ENCODE measurements around the gene RSAD1. TPM values are rescaled to one million over a fixed set of nuclear protein-coding genes. Genes with fewer than 3 reads are reported as not detected.

RSAD1 gene
- total RNA-seq: 10 to 100 TPM; 88.2 to 90.6 TPM
- 10 to 100 TPM; 61.3 to 78.8 (median 64.2) TPM for polyA plus RNA-seq
- total RNA-seq: 62.0 to 102 (median 80.1) reads per million in 6 experiments

DNA sequence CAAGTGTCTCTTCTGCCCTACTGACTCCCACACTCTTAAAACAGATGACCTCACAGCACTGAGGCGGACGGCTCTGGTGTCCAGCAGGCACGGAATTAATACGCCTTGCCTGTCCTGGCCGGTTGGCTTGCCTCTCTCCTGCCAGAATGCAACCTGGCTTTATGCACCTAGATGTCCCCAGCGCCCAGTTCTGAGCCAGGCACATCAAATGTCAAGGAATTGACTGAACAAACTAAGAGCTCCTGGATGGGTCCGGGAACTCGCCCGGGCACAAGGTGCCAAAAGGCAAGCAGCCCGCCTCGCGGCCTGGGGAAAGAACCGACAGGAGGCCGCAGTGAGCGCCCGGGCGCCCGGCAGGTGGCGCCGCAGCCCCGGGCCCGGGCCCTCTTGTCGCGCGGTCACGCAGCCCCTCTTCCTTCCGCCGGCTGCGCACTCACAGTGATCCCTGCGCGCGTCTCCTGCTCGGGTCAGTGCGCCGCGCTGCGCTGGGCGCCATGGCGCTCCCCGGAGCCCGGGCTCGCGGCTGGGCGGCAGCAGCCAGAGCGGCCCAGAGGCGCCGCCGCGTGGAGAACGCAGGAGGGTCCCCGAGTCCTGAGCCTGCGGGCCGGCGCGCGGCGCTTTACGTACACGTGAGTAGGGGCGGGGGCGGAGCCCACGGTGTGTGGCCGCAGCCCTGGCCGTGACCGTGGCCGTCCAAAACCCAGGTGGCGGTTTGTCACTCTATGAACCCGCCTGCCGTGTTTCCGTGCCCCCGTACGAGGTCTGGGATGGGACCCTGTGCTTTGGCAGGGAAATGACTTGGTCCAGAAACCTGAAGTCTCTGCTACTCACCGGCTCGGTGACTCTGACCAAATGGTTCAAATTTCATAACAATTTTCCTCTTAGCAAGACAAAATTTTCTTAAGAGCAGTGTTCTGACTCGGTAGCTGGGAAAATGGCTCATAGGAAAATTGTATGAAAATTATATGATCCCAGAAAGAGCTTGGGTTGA lies at the start of gene RSAD1:
TSS of gene RSAD1 (plus strand) at position 470 of the 991 bp plus-strand sequence. CDS start at position 495, 25 bp downstream.
- no peaks in the 10 kb centered on the region for H3K9me3 Mint-ChIP-seq
- peaks cover 0 to 22% (median 6%) of the 10 kb centered on the region in 3 donors for H3K36me3 Mint-ChIP-seq
- POLR2A ChIA-PET: interaction anchor here (1.2 to 1.9 kb wide), 4 partner anchors 53 to 132 kb away, joined by 3 to 7 read pairs (median 6); partner anchors contain the start of genes LRRC59 and XYLT2
- peaks cover 0 to 6% (median 0%) of the 10 kb centered on the region in 5 donors for H3K27me3 Mint-ChIP-seq
- DNase-seq (peak; percentile 69 to 91 (median 82)), ATAC-seq (peak; percentile 91 to 94)
- peak within 1 kb of the TSS; percentile 85 to 94 (median 90) for H3K4me3 Mint-ChIP-seq
- H3K27ac Mint-ChIP-seq: peak within 1 kb of the TSS; percentile 90 to 95 (median 93)
- peaks cover 12 to 34% (median 31%) of the 10 kb centered on the region in 4 donors for H3K4me1 Mint-ChIP-seq

DNA sequence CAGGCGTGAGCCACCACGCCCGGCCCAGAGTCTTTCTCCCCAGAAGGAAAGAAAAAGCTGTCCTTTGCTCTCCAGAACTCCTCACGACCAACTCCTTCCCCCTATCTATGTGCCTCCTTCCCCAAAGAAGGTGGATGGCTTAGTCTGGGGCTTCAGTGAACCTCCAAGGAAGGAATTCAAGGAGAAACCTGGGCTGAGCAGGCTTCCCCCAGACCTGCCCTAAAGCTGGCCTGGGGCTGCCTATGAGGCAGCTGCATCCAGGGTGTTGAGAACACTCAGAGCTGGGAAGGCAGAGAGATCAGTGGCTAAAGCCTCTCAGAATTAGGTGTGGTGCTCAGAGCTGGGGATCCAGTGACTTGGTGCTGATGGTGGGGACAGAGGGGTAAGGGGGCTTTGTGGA lies 48.9 kb upstream of the RSAD1 start:
- H3K27ac Mint-ChIP-seq: peak overlapping the region in 1 of 10 donors; percentile 78
- H3K36me3 Mint-ChIP-seq: peaks cover 0 to 1% (median 0%) of the 10 kb centered on the region in 3 donors
- no peak overlapping the region for H3K4me3 Mint-ChIP-seq
- ATAC-seq: no peak
- POLR2A ChIA-PET: no interaction called here
- no peak for DNase-seq
- H3K9me3 Mint-ChIP-seq: no peaks in the 10 kb centered on the region
- no peaks in the 10 kb centered on the region for H3K27me3 Mint-ChIP-seq
- H3K4me1 Mint-ChIP-seq: peaks cover 12 to 26% (median 23%) of the 10 kb centered on the region in 4 donors

DNA sequence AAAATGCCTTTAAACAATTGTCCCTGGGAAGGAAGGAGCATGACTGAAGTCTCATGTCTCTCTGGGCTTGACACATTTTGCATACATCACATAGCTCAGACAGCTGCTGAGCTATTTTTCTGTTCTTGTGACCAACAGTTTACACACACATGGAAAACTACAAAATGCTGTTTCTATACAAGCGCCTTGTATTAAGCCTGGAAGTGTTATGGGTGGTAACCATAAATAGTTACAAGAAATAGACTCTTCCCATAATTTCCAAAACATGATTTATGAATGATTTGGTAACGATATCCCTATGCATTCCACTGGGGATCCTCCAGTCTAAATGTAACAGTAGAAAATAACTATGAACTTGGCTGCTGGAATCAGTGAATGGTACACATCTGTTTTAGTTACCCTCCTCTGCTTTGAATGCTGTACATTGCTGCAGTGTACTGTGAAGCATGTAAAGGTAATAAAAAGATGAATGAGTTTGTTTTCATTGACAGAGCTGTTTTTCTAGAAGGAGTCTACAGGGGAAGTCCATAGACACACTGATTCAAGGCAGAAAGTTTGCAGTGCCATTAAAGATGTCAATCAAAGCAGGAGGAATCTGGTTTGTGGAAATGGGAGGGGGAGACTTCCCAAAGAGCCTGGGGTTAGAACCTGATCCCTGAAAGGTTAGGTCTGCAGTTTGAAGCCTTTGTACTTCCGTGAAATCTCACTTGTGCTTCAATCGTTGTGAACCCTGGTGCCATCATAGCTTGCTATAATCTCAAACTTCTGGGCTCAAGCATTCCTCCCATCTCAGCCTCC lies 47.6 kb upstream of the RSAD1 start:
- POLR2A ChIA-PET: interaction anchor here (1.0 kb wide), 1 partner anchor 9 kb away, joined by 5 read pairs; no protein-coding TSS in a partner anchor
- Mint-ChIP-seq H3K27me3 (no peaks in the 10 kb centered on the region), H3K27ac (peak overlapping the region in 1 of 10 donors; percentile 3), H3K4me1 (peaks cover 10 to 20% (median 16%) of the 10 kb centered on the region in 4 donors), H3K9me3 (no peaks in the 10 kb centered on the region), H3K4me3 (no peak overlapping the region), H3K36me3 (peaks cover 0 to 1% (median 0%) of the 10 kb centered on the region in 3 donors)
- ATAC-seq (no peak), DNase-seq (no peak)

DNA sequence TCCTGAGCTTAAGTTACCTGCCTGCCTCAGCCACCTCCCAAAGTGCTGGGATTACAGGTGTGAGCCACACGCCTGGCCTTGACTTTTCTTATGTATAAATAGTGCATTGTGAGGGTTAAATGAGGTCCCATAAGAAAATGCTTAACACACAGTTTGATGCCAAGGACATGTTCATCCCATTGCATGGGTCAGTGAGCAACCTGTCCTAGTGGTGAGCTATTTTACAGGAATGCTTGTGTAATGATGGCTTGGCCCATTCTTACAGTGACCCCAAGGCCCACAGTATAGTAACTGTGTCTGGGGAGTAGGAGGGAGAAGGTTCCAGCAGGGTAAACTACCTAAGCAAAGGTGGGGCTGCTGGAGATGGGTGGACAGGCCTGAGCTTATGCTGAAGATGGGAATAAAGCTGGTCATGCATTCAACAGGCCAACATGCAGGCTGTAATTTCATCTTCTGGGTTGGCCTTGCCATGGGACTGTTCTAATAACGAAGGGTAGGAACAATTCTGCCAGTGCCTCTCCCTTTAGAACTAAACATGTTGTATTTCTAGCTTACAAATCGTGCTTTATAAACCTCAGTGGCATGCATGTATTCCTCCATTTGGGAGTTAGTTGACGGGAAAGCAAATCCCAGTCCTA lies 46.4 kb upstream of the RSAD1 start:
- H3K36me3 Mint-ChIP-seq: peaks cover 0 to 2% (median 1%) of the 10 kb centered on the region in 3 donors
- no peak for DNase-seq
- POLR2A ChIA-PET: interaction anchor here (1.1 kb wide), 1 partner anchor 86 kb away, joined by 3 read pairs; the partner anchor contains the start of gene XYLT2
- peak overlapping the region in 1 of 10 donors; percentile 21 for H3K27ac Mint-ChIP-seq
- no peaks in the 10 kb centered on the region for H3K9me3 Mint-ChIP-seq
- H3K4me1 Mint-ChIP-seq: peaks cover 4 to 12% (median 8%) of the 10 kb centered on the region in 4 donors
- no peaks in the 10 kb centered on the region for H3K27me3 Mint-ChIP-seq
- no peak overlapping the region for H3K4me3 Mint-ChIP-seq
- ATAC-seq: no peak

DNA sequence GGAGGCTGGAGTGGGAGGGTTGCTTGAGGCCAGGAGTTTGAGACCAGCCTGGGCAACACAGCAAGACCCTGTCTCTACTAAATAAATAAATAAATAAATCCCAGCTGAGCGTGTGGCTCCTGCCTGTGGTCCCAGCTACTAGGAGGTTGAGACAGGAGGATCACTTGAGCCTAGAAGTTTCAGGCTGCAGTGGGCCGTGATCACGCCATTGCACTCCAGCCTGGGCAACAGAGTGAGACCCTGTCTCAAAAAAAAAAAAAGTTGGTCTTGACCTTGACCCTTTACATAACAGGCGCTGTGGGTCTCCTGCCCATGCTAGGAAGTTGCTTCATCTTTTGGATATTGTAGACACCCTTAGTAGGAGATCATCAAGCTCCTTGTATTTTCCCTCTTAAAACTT lies 41.3 kb upstream of the RSAD1 start:
- Mint-ChIP-seq H3K4me3 (no peak overlapping the region), H3K9me3 (no peaks in the 10 kb centered on the region), H3K27ac (no peak overlapping the region), H3K4me1 (peaks cover 0 to 2% (median 1%) of the 10 kb centered on the region in 4 donors), H3K27me3 (no peaks in the 10 kb centered on the region), H3K36me3 (peaks cover 0 to 2% (median 0%) of the 10 kb centered on the region in 3 donors)
- POLR2A ChIA-PET: interaction anchor here (0.8 kb wide), 1 partner anchor 40 kb away, joined by 8 read pairs; the partner anchor contains the start of gene LRRC59
- DNase-seq: no peak
- no peak for ATAC-seq

DNA sequence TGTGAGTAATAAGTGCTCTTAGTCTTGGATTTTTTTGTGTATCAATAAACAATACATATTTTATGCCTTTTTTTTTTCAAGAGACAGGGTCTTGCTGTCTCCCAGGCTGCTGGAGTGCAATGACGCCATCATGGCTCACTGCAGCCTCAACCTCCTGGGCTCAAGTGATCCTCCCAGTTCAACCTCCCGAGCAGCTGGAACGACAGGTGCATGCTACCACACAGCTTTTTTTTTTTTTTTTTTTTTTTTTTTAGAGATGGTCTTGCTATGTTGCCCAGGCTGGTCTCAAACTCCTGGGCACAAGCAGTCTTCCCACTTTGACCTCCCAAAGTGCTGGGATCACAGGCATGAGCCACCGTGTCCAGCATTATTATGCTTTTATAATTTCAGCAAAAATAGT lies 39.7 kb upstream of the RSAD1 start:
- no peak for ATAC-seq
- Mint-ChIP-seq H3K4me3 (no peak overlapping the region), H3K27ac (no peak overlapping the region), H3K9me3 (no peaks in the 10 kb centered on the region), H3K27me3 (no peaks in the 10 kb centered on the region), H3K4me1 (peaks cover 0 to 2% (median 1%) of the 10 kb centered on the region in 4 donors), H3K36me3 (peaks cover 0 to 2% (median 0%) of the 10 kb centered on the region in 3 donors)
- no peak for DNase-seq
- POLR2A ChIA-PET: interaction anchor here (0.6 kb wide), 1 partner anchor 13 kb away, joined by 3 read pairs; no protein-coding TSS in a partner anchor

DNA sequence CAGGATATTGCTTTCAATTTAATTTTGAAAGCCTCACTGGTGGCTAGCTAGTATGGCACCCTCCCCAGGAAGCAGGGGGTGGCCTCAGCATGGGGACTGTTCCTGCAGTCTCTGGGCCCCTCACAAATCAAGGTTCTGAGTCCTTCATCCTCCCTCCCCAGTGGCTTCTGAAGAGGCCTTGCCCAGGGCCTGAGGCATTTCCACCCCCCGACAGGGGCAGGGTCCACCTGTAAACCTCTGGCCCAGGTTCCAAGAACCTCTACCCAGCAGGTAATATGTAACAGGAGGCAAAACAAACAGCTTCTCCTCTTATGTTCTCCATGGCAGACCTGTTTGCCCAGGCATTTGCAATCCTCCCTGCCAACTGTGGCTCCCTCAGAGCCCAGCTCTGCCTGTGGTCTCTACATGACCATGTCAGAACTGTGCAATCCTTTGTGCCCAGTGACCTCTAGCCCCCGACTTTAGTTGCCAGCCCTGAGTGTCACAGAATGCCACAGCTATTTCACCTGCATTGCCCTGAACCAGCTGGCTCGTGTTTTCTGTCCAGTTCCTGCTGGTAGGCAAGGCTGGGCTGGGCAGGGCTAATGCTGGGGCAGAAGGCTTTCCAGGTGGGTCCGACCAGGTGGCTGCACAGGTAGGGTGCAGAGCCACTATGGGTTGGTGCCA lies 38.4 kb upstream of the RSAD1 start:
- H3K4me3 Mint-ChIP-seq: no peak overlapping the region
- POLR2A ChIA-PET: no interaction called here
- ATAC-seq (no peak), DNase-seq (no peak)
- H3K9me3 Mint-ChIP-seq: no peaks in the 10 kb centered on the region
- H3K27ac Mint-ChIP-seq: peak overlapping the region in 1 of 10 donors; percentile 56
- no peaks in the 10 kb centered on the region for H3K27me3 Mint-ChIP-seq
- H3K4me1 Mint-ChIP-seq: peaks cover 0 to 5% (median 1%) of the 10 kb centered on the region in 4 donors
- H3K36me3 Mint-ChIP-seq: peaks cover 0 to 2% (median 0%) of the 10 kb centered on the region in 3 donors

DNA sequence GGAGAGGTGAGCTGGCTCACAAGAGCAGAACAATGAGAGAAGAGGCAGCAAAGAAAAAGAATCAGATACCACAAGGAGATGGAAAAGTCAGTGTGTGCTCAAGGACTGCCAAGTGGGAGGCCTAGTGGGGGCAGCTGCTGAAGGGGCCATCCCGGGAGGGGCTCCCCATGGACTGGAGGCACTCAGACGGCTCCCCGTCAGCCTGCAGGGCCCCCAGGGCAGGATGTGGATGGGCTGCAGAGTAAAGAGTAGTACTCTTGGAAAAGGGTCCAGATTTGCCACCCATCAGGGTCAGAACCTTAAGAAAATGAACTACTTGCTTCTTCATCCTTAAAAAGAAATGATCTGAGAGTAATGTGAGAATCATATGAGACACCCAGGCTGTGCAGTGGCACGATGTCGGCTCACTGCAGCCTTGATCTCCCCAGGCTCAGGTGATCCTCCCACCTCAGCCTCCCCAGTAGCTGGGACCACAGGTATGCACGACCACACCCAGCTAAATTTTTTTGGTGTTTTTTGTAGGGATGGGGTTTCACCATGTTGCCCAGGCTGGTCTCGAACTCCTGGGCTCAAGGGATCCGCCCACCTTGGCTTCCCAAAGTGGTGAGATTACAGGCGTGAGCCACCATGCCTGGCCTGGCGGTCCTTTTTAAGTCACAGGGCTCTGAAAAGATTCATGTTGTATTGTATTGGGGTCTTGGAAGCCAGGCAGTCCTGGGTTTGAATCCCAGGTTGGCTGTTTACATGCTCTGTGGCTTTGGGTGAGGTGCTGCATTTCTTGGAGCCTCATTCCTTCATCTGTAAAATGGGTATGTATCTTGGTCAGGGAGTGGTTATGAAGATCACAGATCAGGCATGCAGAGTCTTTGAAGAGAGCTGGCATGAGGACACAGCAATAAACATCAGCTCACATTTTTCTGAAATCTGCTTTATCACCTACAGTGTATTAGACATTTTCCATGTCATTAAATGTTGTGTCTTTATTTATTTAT lies 37.5 kb upstream of the RSAD1 start:
- peak overlapping the region in 1 of 10 donors; percentile 59 for H3K27ac Mint-ChIP-seq

DNA sequence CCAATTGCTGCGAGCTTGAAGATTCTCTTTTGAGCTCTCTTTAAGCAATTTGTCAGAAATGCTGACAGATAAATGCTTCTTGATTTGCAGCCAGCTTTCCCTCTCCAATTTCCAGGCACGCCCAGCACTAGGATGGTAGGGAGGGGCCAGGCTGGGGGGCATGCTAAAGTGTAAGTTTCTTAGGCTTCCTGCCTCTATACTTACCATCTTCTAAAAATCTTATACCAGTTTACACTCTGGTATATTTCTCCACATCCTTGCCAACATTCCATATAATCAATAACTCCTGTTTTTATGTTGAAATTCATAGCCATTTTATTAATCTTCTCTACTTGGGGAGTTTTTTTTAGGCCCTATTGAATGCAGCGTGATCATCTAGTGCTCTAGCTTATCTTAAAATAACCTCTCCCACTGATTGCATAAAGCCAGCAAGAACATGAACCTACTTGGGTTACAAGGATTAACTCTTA lies 35.1 kb upstream of the RSAD1 start:
- Mint-ChIP-seq H3K36me3 (no peaks in the 10 kb centered on the region), H3K9me3 (no peaks in the 10 kb centered on the region), H3K4me1 (peaks cover 0 to 5% (median 2%) of the 10 kb centered on the region in 4 donors), H3K27me3 (no peaks in the 10 kb centered on the region), H3K4me3 (no peak overlapping the region), H3K27ac (no peak overlapping the region)
- POLR2A ChIA-PET: no interaction called here
- no peak for DNase-seq
- ATAC-seq: no peak

More for the DNA sequence above, 37.5 kb upstream of the RSAD1 start:
- Mint-ChIP-seq H3K27me3 (no peaks in the 10 kb centered on the region), H3K36me3 (peaks cover 0 to 2% (median 0%) of the 10 kb centered on the region in 3 donors), H3K9me3 (no peaks in the 10 kb centered on the region), H3K4me3 (no peak overlapping the region), H3K4me1 (peaks cover 0 to 5% (median 1%) of the 10 kb centered on the region in 4 donors)
- POLR2A ChIA-PET: no interaction called here
- DNase-seq (no peak), ATAC-seq (no peak)

DNA sequence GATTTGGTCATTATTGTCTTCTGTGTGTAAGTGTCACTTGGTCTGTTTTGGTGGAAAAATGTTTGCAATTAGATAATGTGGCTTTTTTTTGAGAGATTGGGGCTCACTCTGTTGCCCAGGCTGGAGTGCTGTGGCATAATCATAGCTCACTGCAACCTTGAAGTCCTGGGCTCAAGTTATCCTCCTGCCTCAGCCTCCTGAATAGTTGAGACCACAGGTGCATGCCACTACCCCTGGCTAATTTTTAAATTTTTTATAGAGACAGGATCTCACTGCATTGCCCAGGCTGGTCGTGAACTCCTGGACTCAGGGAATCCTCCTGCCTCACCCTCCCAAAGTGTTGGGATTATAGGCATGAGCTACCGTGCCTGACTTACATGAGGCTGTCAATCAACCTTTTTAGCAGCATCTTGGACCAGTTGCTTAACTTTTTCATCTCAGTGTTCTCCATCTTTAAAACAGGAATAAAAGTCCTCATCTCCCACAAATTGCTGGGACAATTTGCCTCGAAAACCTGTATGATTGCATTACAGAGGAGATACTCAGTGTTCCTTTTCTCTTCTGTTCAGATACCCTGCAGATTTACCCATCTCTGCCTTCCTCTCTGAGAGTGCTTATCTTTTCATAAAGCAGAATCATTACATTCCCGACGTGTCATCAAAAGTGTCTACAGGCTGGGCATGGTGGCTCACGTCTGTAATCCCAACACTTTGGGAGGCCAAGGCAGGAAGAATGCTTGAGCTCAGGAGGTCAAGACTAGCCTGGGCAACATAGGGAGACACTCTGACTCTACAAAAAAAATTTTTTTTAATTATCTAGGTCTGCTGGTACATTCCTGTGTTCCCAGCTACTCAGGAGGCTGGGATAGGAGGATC lies 33.6 kb upstream of the RSAD1 start:
- H3K4me1 Mint-ChIP-seq: peaks cover 0 to 7% (median 2%) of the 10 kb centered on the region in 4 donors
- no peak for DNase-seq
- peaks cover 0 to 3% (median 0%) of the 10 kb centered on the region in 3 donors for H3K36me3 Mint-ChIP-seq
- no peaks in the 10 kb centered on the region for H3K27me3 Mint-ChIP-seq
- H3K9me3 Mint-ChIP-seq: no peaks in the 10 kb centered on the region
- POLR2A ChIA-PET: no interaction called here
- peak overlapping the region in 1 of 10 donors; percentile 43 for H3K27ac Mint-ChIP-seq
- no peak for ATAC-seq
- H3K4me3 Mint-ChIP-seq: no peak overlapping the region

All from naive thymus-derived CD8-positive, alpha-beta T cell (primary cell).